Renal pelvis (tissue), 4 donors: ENCODE data around the gene CSDE1. TPM values are rescaled to one million over a fixed set of nuclear protein-coding genes. Genes with fewer than 3 reads are reported as not detected.

Experiments
- DNase-seq: peaks from one replicate; pipeline ENCODE4 v3.0.0-alpha.2; 2013
- polyA plus RNA-seq, 3 donors: library from polyadenylated mRNA; unstranded; fragments of 120-200 nt; gene quantifications; one replicate each; pipeline ENCODE4 v1.2.1, GENCODE V29; 2013; ENCODE audit not compliant: insufficient read length in 3 of 3

CSDE1 gene
- polyA plus RNA-seq, 3 donors = 394 to 452 (median 432) TPM

- DNase-seq = no peak
These were observed 44.8 kb downstream of the CSDE1 start for GRCh38 chr1:114712977-114713376.

- DNase-seq = no peak
These were observed 47.4 kb downstream of the CSDE1 start for GRCh38 chr1:114710360-114710759.

- DNase-seq = no peak
These were observed 50.2 kb downstream of the CSDE1 start for GRCh38 chr1:114707604-114708003.

- DNase-seq = no peak
These were observed 54.5 kb downstream of the CSDE1 start for GRCh38 chr1:114703242-114703641.

- no peak for DNase-seq
These were observed 55.0 kb downstream of the CSDE1 start for GRCh38 chr1:114702737-114703136.

- no peak for DNase-seq
These were observed 55.9 kb downstream of the CSDE1 start for GRCh38 chr1:114701931-114702330.

GRCh38 chr1:114700036-114700600, 57.7 kb downstream of the CSDE1 start:
- no peak for DNase-seq

- DNase-seq = no peak
These were observed 61.0 kb downstream of the CSDE1 start for GRCh38 chr1:114696810-114697209.

- DNase-seq = no peak
These were observed 62.2 kb downstream of the CSDE1 start, which contains the start of gene AMPD1 for GRCh38 chr1:114695430-114696058. Gene AMPD1 (minus strand): TSS chr1:114695546. CDS start chr1:114695471, 75 bp downstream.

- no peak for DNase-seq
These were observed 63.1 kb downstream of the CSDE1 start for GRCh38 chr1:114694540-114695310.

- DNase-seq = no peak
These were observed 64.8 kb downstream of the CSDE1 start for GRCh38 chr1:114692947-114693346.

GRCh38 chr1:114691061-114691460, 66.7 kb downstream of the CSDE1 start:
- no peak for DNase-seq

- DNase-seq = no peak
These were observed 67.6 kb downstream of the CSDE1 start for GRCh38 chr1:114690148-114690547.

GRCh38 chr1:114688526-114688925, 69.3 kb downstream of the CSDE1 start:
- no peak for DNase-seq

GRCh38 chr1:114685851-114686250, 71.9 kb downstream of the CSDE1 start:
- no peak for DNase-seq

GRCh38 chr1:114677691-114678090, 80.1 kb downstream of the CSDE1 start:
- DNase-seq = no peak

- no peak for DNase-seq
These were observed 81.7 kb downstream of the CSDE1 start for GRCh38 chr1:114676115-114676514.

- no peak for DNase-seq
These were observed 85.9 kb downstream of the CSDE1 start for GRCh38 chr1:114671939-114672275.

- DNase-seq = no peak
These were observed 86.5 kb downstream of the CSDE1 start for GRCh38 chr1:114671011-114671938.

GRCh38 chr1:114670083-114671010, 87.4 kb downstream of the CSDE1 start:
- DNase-seq = peak; percentile 90

GRCh38 chr1:114669562-114670082, 88.2 kb downstream of the CSDE1 start, which contains the start of gene DENND2C:
Gene DENND2C (minus strand): TSS chr1:114670049. CDS start chr1:114625984, 44,065 bp downstream.
- no peak for DNase-seq
